Subcutaneous abdominal adipose tissue (tissue), 5 donors: ENCODE data around the gene NRGN.

Experiments
- H3K27ac ChIP-seq: one replicate; pipeline ENCODE4 v1.7.0; 2013; ENCODE audit warnings: low read depth, mild to moderate bottlenecking, inconsistent platforms, low read length, moderate library complexity
- H3K27me3 ChIP-seq, 5 donors: one replicate each; pipeline ENCODE4 v1.7.0; 2013; ENCODE audit warnings: low read length in 5 of 5, inconsistent platforms in 1 of 5; ENCODE audit not compliant: control insufficient read depth in 5 of 5, insufficient read depth in 4 of 5
- H3K36me3 ChIP-seq, 5 donors: one replicate each; pipeline ENCODE4 v1.7.0; 2013; ENCODE audit warnings: low read length in 5 of 5; ENCODE audit not compliant: control insufficient read depth in 5 of 5, insufficient read depth in 5 of 5
- H3K4me1 ChIP-seq, 5 donors: one replicate each; pipeline ENCODE4 v1.7.0; 2013; ENCODE audit warnings: low read length in 5 of 5, mild to moderate bottlenecking in 3 of 5, moderate library complexity in 1 of 5; ENCODE audit not compliant: control insufficient read depth in 5 of 5, insufficient read depth in 5 of 5
- H3K4me3 ChIP-seq, 5 donors: one replicate each; pipeline ENCODE4 v1.7.0; 2013; ENCODE audit warnings: low read length in 5 of 5, low read depth in 1 of 5
- H3K9ac ChIP-seq, 5 donors: one replicate each; pipeline ENCODE4 v1.7.0; 2013; ENCODE audit warnings: low read length in 5 of 5, mild to moderate bottlenecking in 4 of 5, moderate library complexity in 3 of 5
- H3K9me3 ChIP-seq, 5 donors: one replicate each; pipeline ENCODE4 v1.7.0; 2013; ENCODE audit warnings: low read length in 5 of 5; ENCODE audit not compliant: control insufficient read depth in 5 of 5
- donor health status: healthy.
- donor health status: healthy.
- donor health status: healthy.
- donor health status: healthy.
- donor health status: healthy.

Gene NRGN

GRCh38 chr11:124776865-124777645 is 37.3 kb downstream of the NRGN start:
- Histone ChIP-seq H3K9ac (peak overlapping the region in 1 of 5 donors; percentile 19), H3K9me3 (no peaks in the 10 kb centered on the region), H3K4me1 (peaks cover 0 to 37% (median 12%) of the 10 kb centered on the region in 5 donors), H3K4me3 (no peak overlapping the region), H3K27ac (peak overlapping the region; percentile 67), H3K27me3 (no peaks in the 10 kb centered on the region), H3K36me3 (peaks cover 0 to 10% (median 5%) of the 10 kb centered on the region in 5 donors)

DNA sequence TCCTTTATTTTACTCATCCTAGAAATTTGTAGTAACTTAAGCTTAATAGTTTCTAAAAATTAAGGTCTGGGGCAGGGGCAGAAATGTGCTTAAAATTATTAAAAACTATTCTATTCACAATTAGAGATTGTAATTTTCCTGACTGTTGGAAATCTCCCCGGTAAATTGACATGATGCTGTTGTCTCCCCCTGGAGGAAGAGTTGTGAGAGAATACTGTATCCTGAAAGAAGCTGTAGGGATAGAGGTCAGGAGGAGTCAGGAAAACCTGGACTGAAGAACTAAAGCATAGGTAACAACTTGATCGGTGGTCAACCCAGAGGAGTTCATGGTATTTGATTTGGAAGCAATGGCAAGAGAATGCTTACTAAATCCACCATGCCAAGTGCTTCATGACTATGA is 38.5 kb downstream of the NRGN start:
- Histone ChIP-seq H3K9ac (no peak overlapping the region), H3K27me3 (no peaks in the 10 kb centered on the region), H3K4me1 (peaks cover 0 to 37% (median 12%) of the 10 kb centered on the region in 5 donors), H3K27ac (no peak overlapping the region), H3K4me3 (no peak overlapping the region), H3K9me3 (no peaks in the 10 kb centered on the region), H3K36me3 (peaks cover 0 to 5% (median 5%) of the 10 kb centered on the region in 5 donors)

GRCh38 chr11:124779568-124779967 is 39.8 kb downstream of the NRGN start:
- Histone ChIP-seq H3K27ac (peak overlapping the region; percentile 42), H3K27me3 (no peaks in the 10 kb centered on the region), H3K9me3 (no peaks in the 10 kb centered on the region), H3K36me3 (peaks cover 0 to 2% (median 0%) of the 10 kb centered on the region in 5 donors), H3K4me1 (peaks cover 0 to 37% (median 12%) of the 10 kb centered on the region in 5 donors), H3K9ac (no peak overlapping the region), H3K4me3 (no peak overlapping the region)

GRCh38 chr11:124783002-124783401 is 43.3 kb downstream of the NRGN start:
- Histone ChIP-seq H3K9me3 (no peaks in the 10 kb centered on the region), H3K4me1 (peaks cover 0 to 15% (median 4%) of the 10 kb centered on the region in 5 donors), H3K27me3 (no peaks in the 10 kb centered on the region), H3K36me3 (no peaks in the 10 kb centered on the region), H3K9ac (no peak overlapping the region), H3K27ac (no peak overlapping the region), H3K4me3 (no peak overlapping the region)

- H3K9ac ChIP-seq = no peak overlapping the region
- H3K27ac ChIP-seq = no peak overlapping the region
- H3K9me3 ChIP-seq = no peaks in the 10 kb centered on the region
- peaks cover 0 to 8% (median 2%) of the 10 kb centered on the region in 5 donors for H3K4me1 ChIP-seq
- H3K27me3 ChIP-seq = no peaks in the 10 kb centered on the region
- H3K36me3 ChIP-seq = no peaks in the 10 kb centered on the region
- H3K4me3 ChIP-seq = no peak overlapping the region
Observed at GRCh38 chr11:124784051-124784450, 44.3 kb downstream of the NRGN start.

DNA sequence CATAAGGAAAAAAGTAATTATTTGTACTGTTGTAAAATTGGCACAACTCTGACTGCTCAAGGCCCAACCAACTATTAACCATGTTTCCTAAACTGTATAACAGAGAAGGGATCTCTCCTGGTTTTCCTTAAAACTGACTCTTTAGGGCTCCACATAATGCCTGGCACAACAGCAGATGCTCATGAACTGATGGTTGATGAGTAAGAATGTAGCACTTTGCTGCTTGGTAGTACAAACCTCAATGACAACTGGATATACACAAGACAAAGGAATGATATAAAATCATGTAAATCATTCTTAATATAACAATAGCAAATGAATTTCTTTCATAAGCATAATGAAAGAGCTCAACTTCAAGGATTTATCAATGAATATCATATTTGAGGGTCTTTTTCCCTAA is 48.8 kb downstream of the NRGN start:
- Histone ChIP-seq H3K27ac (no peak overlapping the region), H3K4me1 (peaks cover 0 to 5% (median 3%) of the 10 kb centered on the region in 5 donors), H3K4me3 (no peak overlapping the region), H3K36me3 (no peaks in the 10 kb centered on the region), H3K9ac (no peak overlapping the region), H3K9me3 (no peaks in the 10 kb centered on the region), H3K27me3 (no peaks in the 10 kb centered on the region)

- peaks cover 0 to 9% (median 5%) of the 10 kb centered on the region in 5 donors for H3K4me1 ChIP-seq
- H3K27ac ChIP-seq = no peak overlapping the region
- H3K9me3 ChIP-seq = no peaks in the 10 kb centered on the region
- no peaks in the 10 kb centered on the region for H3K36me3 ChIP-seq
- H3K4me3 ChIP-seq = no peak overlapping the region
- no peak overlapping the region for H3K9ac ChIP-seq
- H3K27me3 ChIP-seq = no peaks in the 10 kb centered on the region
Observed at GRCh38 chr11:124791626-124792341, 52.0 kb downstream of the NRGN start.

DNA sequence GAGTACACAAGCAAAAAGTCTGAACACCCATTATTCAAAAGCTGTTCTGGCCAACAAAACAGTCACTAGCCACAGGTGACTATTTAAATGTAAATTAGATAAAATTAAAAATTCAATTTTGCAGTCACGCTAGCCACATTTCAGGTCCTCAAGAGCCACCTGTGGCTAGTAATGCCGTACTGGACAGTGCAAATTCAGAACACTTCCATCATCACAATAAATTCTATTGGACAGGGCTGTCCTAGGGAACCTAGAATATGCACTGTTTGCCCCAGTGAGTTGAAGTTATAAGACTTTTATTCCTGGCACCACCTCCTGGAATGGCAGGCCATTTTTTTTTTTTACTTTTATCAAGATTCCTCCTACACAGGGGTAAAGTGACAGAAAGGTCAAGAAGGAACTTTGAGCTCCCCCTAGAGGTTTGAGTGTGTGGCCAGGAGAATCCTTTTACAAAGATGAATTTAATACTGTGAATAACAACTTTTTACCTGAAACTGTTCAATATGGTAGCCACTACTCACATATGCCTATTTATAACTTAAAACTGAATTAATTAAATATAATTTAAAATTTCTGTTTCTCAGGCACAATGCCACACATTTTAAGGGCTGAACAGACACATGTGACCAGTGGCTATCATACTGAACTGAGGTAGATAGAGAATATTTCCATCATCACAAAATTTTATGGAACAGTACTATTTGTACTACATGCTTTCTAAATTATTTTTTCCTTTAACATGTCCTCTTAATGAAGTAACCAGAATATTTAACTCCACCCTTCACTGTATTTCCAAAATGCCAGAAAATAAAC is 53.9 kb downstream of the NRGN start:
- no peaks in the 10 kb centered on the region for H3K36me3 ChIP-seq
- H3K4me1 ChIP-seq = peaks cover 0 to 16% (median 8%) of the 10 kb centered on the region in 5 donors
- no peak overlapping the region for H3K9ac ChIP-seq
- H3K27me3 ChIP-seq = no peaks in the 10 kb centered on the region
- H3K27ac ChIP-seq = no peak overlapping the region
- H3K4me3 ChIP-seq = no peak overlapping the region
- no peaks in the 10 kb centered on the region for H3K9me3 ChIP-seq

DNA sequence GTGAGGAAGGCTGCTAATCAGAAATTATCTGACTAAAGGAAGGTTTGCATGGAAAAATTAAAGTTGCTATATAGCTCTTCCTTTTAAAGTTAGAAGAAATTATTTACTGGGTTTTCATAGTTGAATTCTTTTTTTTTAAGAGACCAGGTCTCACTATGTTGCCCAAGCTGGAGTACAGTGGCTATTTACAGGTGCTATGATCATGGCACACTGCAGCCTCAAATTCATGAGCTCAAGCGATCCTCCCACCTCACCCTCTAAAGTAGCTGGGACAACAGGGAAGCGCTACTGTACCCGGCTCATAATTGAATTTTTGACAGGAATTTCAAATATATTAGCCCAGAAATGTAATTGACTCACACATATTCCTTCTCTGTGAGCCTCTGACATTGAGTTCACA is 56.6 kb downstream of the NRGN start:
- Histone ChIP-seq H3K9ac (no peak overlapping the region), H3K27me3 (no peaks in the 10 kb centered on the region), H3K9me3 (no peaks in the 10 kb centered on the region), H3K36me3 (no peaks in the 10 kb centered on the region), H3K4me1 (peaks cover 4 to 31% (median 24%) of the 10 kb centered on the region in 5 donors), H3K4me3 (no peak overlapping the region), H3K27ac (no peak overlapping the region)
